Mesendoderm (in vitro differentiated cells): Measurements from ENCODE around the gene ZNF227.

Experiments used
- DNase-seq: peaks from one replicate; pipeline ENCODE4 v3.0.0; 2013
- H2AK5ac ChIP-seq: 2 replicates; pipeline ENCODE4 v1.6.1; 2013; ENCODE audit warnings: low read length, inconsistent platforms
- H2BK120ac ChIP-seq: 2 replicates; pipeline ENCODE4 v1.6.1; 2013; ENCODE audit warnings: low read depth, mild to moderate bottlenecking, low read length, moderate library complexity, mixed read lengths
- H2BK15ac ChIP-seq: replicated peaks from 2 replicates; pipeline ENCODE4 v1.6.1; 2013; ENCODE audit warnings: low read depth, mild to moderate bottlenecking, moderate library complexity
- H2BK5ac ChIP-seq: 2 replicates; pipeline ENCODE4 v1.6.1; 2013; ENCODE audit warnings: low read length, inconsistent platforms
- H3K18ac ChIP-seq: 2 replicates; pipeline ENCODE4 v1.6.1; 2013; ENCODE audit warnings: mild to moderate bottlenecking, low read length, mixed read lengths
- H3K23ac ChIP-seq: one replicate; pipeline ENCODE4 v1.6.1; 2013; ENCODE audit warnings: low read length
- H3K27ac ChIP-seq: 2 replicates; pipeline ENCODE4 v1.5.1; 2013; ENCODE audit warnings: low read depth, mild to moderate bottlenecking, inconsistent platforms, low read length, moderate library complexity
- H3K27me3 ChIP-seq: 2 replicates; pipeline ENCODE4 v1.6.1; 2013; ENCODE audit warnings: low read length, control low read depth, mild to moderate bottlenecking, inconsistent platforms; ENCODE audit not compliant: insufficient read depth, poor library complexity
- H3K36me3 ChIP-seq: 2 replicates; pipeline ENCODE4 v1.6.1; 2013; ENCODE audit warnings: low read length, inconsistent platforms; ENCODE audit not compliant: control insufficient read depth, insufficient read depth
- H3K4ac ChIP-seq: one replicate; pipeline ENCODE4 v1.6.1; 2013; ENCODE audit warnings: low read depth, mild to moderate bottlenecking, low read length, moderate library complexity
- H3K4me1 ChIP-seq: 2 replicates; pipeline ENCODE4 v1.6.1; 2013; ENCODE audit warnings: low read depth, low read length, inconsistent platforms; ENCODE audit not compliant: control insufficient read depth
- H3K4me2 ChIP-seq: 2 replicates; pipeline ENCODE4 v1.6.1; 2013; ENCODE audit warnings: low read length
- H3K4me3 ChIP-seq: 2 replicates; pipeline ENCODE4 v1.5.1; 2013; ENCODE audit warnings: mild to moderate bottlenecking, low read length
- H3K56ac ChIP-seq: one replicate; pipeline ENCODE4 v1.6.1; 2013; ENCODE audit warnings: low read length
- H3K79me1 ChIP-seq: 2 replicates; pipeline ENCODE4 v1.6.1; 2013; ENCODE audit warnings: low read length, inconsistent platforms
- H3K79me2 ChIP-seq: 2 replicates; pipeline ENCODE4 v1.6.1; 2013; ENCODE audit warnings: mild to moderate bottlenecking, low read length; ENCODE audit not compliant: control insufficient read depth, insufficient read depth
- H3K9ac ChIP-seq: 2 replicates; pipeline ENCODE4 v1.6.1; 2013; ENCODE audit warnings: low read length, inconsistent platforms
- H4K5ac ChIP-seq: one replicate; pipeline ENCODE4 v1.6.1; 2013; ENCODE audit warnings: low read length
- H4K8ac ChIP-seq: one replicate; pipeline ENCODE4 v1.6.1; 2013; ENCODE audit warnings: low read depth, mild to moderate bottlenecking, control low read depth, low read length, moderate library complexity
- WGBS: extraction: QIAGEN DNeasy Blood & Tissue Kit; methylation state at CpG from one replicate; pipeline ENCODE4 v1.1.7; 2013; ENCODE audit warnings: low lambda C conversion rate, missing lambda C conversion rate; ENCODE audit not compliant: insufficient coverage; ENCODE audit errors: extremely low coverage; 5-methylcytosine and 5-hydroxymethylcytosine counted together

Gene ZNF227

DNA sequence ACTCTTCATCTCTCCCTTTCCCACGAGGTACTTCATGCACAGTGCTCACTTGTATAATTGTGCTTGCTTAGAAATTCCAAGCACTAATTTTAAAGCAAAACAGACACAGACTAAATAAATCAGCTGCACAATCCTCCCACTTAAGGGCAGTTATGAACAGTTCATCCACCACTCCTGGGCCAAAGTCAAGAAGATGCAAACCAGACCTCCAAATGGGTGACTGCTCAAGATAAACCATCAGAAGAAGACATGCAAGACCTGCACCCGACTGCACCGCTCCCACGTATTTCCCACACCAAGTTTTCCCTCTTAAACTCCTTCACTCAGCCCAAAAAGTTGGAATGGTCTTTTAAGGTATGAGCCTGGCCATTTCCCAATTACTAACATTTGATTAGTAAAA, 72.6 kb downstream of the ZNF227 start:
- Histone ChIP-seq H3K27ac (no peak overlapping the region), H3K36me3 (peaks cover 4% of the 10 kb centered on the region), H3K23ac (no peak overlapping the region), H3K79me1 (no peaks in the 10 kb centered on the region), H3K4me1 (no peaks in the 10 kb centered on the region), H3K4me3 (no peak overlapping the region), H4K8ac (no peak overlapping the region), H2BK15ac (no peak overlapping the region), H3K4me2 (no peak overlapping the region), H3K4ac (no peak overlapping the region), H3K18ac (no peak overlapping the region), H3K56ac (no peak overlapping the region), H2AK5ac (no peak overlapping the region), H3K27me3 (no peaks in the 10 kb centered on the region), H3K9ac (no peak overlapping the region), H3K79me2 (no peaks in the 10 kb centered on the region), H2BK5ac (no peak overlapping the region), H2BK120ac (no peak overlapping the region), H4K5ac (no peak overlapping the region)
- DNase-seq: no peak
- no CpG with 5 or more reads among the region's 4 CpGs for WGBS
